Cardiac fibroblast (primary cell): ENCODE measurements around the gene ZBTB8A.
"Not testable (repeated sequence)": the region's sequence is repeated elsewhere in the genome, so short reads cannot be mapped to it uniquely, and the experiment has no call there.

ENCODE experiments used
- DNase-seq, 2 donors: peaks; one replicate each; pipeline versions ENCODE4 v3.0.0 to v3.0.0-alpha.2; 2010; ENCODE audit warnings: low read depth in 2 of 2
- H3K4me3 ChIP-seq, 2 donors: replicated peaks in 1 of 2; 1 replicate in 1 of 2; 2 replicates in 1 of 2; pipeline ENCODE4 v1.5.1; 2011; ENCODE audit warnings: low read depth in 2 of 2, low read length in 2 of 2, mild to moderate bottlenecking in 2 of 2, moderate library complexity in 1 of 2
- CTCF ChIP-seq: IDR thresholded peaks from one replicate; pipeline ENCODE4 v1.5.1; 2011; ENCODE audit warnings: low read depth, mild to moderate bottlenecking, low read length, inconsistent platforms

The ZBTB8A gene

GRCh38 chr1:32516402-32516801 is 22.8 kb upstream of the ZBTB8A start:
- DNase-seq, result no peak
- no peak for TF ChIP-seq CTCF
- H3K4me3 ChIP-seq, result no peak overlapping the region

GRCh38 chr1:32518976-32519375 is 20.3 kb upstream of the ZBTB8A start:
- H3K4me3 ChIP-seq, result no peak overlapping the region
- no peak for DNase-seq
- no peak for TF ChIP-seq CTCF

GRCh38 chr1:32521165-32521564 is 18.1 kb upstream of the ZBTB8A start:
- no peak overlapping the region for H3K4me3 ChIP-seq
- TF ChIP-seq CTCF, result no peak
- no peak for DNase-seq

- no peak for TF ChIP-seq CTCF
- no peak overlapping the region for H3K4me3 ChIP-seq
- no peak for DNase-seq
These were observed 14.2 kb upstream of the ZBTB8A start for GRCh38 chr1:32525053-32525452.

GRCh38 chr1:32525661-32526444 is 13.4 kb upstream of the ZBTB8A start:
- TF ChIP-seq CTCF, result no peak
- no peak for DNase-seq
- H3K4me3 ChIP-seq, result no peak overlapping the region

- DNase-seq, H3K4me3 ChIP-seq: not testable (repeated sequence)
These were observed 10.7 kb upstream of the ZBTB8A start for GRCh38 chr1:32528550-32528949.

GRCh38 chr1:32533792-32534327 is 5.4 kb upstream of the ZBTB8A start:
- DNase-seq, result no peak
- H3K4me3 ChIP-seq, result no peak overlapping the region
- TF ChIP-seq CTCF, result no peak
